GM12875 (cell line): ENCODE data around the gene STARD3.

Source experiments
- H3K4me3 ChIP-seq: one replicate; pipeline ENCODE4 v1.5.1; 2011; ENCODE audit warnings: low read depth, low read length, control low read depth
- TF ChIP-seq, protein P1 (sequence below): IDR thresholded peaks from 2 replicates; pipeline ENCODE4 v1.5.1; 2011; ENCODE audit warnings: low read depth, mild to moderate bottlenecking, control low read depth, inconsistent platforms, low read length, moderate library complexity, borderline replicate concordance; ENCODE audit not compliant: insufficient read depth

Gene STARD3

DNA sequence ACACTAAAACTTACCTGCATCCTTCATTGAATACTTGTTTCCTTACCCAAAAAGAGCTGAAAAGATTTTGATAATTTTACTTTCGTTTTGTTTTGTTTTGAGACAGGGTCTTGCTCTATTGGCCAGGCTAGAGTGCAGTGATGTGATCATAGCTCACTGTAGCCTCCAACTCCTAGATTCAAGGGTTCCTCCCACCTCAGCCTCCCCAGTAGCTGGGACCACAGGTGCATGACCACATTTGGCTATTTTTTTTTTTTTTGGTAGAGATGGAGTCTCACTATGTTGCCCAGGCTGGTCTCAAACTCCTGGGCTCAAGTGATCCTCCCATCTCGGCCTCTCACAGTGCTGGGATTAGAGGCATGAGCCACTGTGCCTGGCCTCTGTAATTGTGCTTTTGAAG lies 18.2 kb downstream of the STARD3 start:
- TF ChIP-seq, protein P1, sequence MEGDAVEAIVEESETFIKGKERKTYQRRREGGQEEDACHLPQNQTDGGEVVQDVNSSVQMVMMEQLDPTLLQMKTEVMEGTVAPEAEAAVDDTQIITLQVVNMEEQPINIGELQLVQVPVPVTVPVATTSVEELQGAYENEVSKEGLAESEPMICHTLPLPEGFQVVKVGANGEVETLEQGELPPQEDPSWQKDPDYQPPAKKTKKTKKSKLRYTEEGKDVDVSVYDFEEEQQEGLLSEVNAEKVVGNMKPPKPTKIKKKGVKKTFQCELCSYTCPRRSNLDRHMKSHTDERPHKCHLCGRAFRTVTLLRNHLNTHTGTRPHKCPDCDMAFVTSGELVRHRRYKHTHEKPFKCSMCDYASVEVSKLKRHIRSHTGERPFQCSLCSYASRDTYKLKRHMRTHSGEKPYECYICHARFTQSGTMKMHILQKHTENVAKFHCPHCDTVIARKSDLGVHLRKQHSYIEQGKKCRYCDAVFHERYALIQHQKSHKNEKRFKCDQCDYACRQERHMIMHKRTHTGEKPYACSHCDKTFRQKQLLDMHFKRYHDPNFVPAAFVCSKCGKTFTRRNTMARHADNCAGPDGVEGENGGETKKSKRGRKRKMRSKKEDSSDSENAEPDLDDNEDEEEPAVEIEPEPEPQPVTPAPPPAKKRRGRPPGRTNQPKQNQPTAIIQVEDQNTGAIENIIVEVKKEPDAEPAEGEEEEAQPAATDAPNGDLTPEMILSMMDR: no peak
- H3K4me3 ChIP-seq: no peak overlapping the region

DNA sequence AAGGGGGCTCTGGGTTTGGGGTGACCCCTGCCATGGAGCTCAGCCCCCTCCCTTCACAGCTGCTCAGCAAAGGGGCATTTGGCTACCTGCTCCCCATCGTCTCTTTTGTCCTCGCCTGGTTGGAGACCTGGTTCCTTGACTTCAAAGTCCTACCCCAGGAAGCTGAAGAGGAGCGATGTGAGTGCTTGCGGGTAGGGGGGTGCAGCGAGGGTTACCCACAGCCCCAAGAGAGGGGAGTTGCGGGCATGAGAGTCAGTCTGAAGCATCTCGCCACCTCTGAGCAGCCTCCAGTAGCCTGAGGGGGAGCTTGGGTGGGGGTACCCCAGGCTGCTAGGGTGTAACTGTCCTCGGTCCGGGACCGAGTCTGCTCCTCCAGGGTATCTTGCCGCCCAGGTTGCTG lies 21.4 kb downstream of the STARD3 start:
- TF ChIP-seq, protein P1: no peak
- no peak overlapping the region for H3K4me3 ChIP-seq

DNA sequence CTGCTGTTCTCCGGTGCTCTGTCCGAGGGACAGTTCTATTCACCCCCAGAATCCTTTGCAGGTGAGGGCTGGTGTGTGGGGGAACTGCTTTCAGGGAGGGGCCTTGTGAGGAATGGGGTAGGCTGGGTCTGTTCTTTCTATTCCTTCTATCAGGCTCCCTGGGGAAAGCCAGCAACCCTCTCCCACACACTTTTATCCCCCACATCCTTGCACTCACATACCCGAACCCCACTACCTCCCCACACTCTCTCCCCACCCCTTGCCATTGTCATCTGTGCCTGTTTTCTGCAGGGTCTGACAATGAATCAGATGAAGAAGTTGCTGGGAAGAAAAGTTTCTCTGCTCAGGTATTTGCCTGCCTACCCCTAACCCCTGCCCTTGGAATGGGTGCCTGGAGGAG lies 21.8 kb downstream of the STARD3 start:
- TF ChIP-seq, protein P1: no peak
- no peak overlapping the region for H3K4me3 ChIP-seq

DNA sequence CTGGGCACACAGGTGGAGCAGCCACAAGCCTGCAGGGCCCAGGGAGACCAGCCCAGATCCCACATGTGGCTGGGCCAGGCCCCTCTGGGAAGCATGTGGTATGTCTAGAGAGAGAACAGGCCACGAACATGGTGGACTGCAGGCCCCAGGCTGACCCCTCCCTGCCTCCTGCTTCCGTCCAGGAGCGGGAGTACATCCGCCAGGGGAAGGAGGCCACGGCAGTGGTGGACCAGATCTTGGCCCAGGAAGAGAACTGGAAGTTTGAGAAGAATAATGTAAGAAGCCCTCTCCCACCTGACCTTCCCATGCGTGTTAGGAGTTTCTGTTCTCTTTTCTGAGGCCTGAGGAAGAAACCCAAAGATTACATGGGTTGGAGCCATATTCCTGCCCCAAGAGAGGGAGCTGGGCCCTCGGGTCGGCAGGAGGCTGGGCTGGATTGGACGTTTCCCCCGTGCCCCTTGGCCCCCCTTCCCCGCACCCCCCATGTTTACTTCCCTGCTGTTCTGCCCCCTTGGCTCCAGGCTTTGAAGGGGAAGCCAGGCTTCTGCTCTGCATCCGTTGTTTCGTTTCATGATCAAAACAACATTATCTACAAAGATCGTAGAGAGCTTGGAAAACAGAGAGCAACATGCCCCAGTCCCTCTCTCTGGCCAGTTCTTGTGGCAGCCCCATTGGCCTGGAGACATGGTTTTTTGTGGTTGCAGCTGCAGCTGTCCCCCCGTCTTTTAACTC lies 22.5 kb downstream of the STARD3 start:
- TF ChIP-seq, protein P1: no peak
- H3K4me3 ChIP-seq: no peak overlapping the region

DNA sequence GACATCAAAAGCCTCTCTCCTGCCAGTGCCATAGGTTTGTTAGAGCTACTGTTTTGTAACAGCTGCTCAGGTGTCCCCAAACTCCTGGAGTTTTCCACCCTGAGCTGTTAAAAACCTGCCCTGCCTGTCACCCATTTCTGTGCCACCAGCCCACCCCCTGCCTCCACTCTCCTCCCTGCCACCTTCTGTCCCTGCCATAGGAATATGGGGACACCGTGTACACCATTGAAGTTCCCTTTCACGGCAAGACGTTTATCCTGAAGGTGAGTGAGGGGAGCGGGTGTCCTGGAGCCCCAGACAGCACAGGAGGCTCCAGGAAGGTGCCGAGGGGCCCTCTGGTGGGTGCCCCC lies 23.0 kb downstream of the STARD3 start:
- H3K4me3 ChIP-seq: no peak overlapping the region
- TF ChIP-seq, protein P1: no peak

DNA sequence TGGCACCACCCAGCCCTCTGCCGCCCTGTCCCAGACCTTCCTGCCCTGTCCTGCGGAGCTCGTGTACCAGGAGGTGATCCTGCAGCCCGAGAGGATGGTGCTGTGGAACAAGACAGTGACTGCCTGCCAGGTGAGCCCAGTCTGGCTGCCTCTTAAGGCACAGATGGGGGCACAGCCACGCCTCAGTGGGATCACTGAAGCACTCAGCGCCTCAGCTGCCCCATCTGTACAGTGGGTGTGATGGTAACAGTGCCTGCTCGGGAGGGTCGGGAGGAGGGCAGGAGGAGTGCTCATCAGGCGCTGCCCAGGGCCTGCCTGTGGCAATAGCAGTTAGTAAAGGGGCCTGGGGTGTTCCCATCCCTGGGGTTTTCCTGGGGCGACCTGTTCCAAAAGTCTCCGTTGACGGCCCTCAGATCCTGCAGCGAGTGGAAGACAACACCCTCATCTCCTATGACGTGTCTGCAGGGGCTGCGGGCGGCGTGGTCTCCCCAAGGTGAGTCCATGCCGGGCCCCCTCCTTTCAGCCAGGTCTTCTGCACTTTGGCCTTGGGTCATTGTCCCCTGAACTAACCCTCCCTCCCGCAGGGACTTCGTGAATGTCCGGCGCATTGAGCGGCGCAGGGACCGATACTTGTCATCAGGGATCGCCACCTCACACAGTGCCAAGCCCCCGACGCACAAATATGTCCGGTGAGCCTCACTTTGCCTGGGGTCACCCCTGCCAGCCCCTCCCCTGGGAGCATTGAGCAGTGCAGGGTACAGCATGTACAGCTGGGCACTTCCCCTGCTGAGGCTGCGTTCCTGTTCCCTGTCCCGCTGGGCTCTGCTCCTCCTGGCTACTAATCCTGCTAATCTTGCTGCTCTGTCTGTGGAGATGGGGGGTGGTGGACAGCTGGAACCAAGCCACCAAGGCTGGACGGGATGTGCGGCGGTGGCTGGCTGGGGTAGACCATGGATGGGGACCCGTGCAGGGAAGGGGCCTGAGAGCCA lies 23.7 kb downstream of the STARD3 start:
- no peak overlapping the region for H3K4me3 ChIP-seq
- TF ChIP-seq, protein P1: no peak
